ENCODE results near the gene ABCD2. TPM values are rescaled to one million over a fixed set of nuclear protein-coding genes. Genes with fewer than 3 reads are reported as not detected.
"Not testable (repeated sequence)": the region's sequence is repeated elsewhere in the genome, so short reads cannot be mapped to it uniquely, and the experiment has no call there.

ABCD2 gene
- total RNA-seq, 1 donor = under 0.01 TPM

DNA sequence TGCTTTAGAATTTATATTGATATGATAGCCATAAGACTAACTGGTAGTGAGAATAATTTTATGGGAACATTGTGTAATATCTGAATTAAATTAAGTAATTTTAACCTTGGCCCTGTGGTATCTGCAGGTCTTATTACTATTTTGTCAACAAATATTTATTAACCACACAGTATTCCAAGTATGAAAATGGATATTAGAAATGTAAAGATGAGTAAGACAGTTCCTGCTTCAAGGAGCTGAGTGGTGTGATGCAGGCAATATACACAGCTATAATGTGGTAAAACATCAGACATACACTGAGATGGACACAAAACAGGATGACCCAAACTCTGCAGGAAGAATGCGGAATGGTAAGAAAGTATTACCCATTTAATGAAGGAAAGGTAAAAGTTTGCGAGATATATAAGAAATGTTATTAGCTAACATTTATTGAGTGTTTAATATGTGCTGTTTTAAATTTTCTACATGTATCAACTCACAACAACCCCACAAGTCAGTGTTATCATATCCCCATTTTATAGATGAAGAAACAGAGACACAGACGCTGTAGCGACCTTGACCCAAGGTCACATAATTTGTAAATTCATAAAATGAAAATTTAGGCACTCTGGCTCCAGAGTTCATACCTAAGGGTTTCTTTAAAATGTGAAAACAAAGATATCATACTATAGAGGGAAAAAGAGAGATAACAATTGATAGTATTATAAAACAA, 12.7 kb downstream of the ABCD2 start:
- no peak for DNase-seq (ENCODE audit: low read depth)
- TF ChIP-seq, protein P1, sequence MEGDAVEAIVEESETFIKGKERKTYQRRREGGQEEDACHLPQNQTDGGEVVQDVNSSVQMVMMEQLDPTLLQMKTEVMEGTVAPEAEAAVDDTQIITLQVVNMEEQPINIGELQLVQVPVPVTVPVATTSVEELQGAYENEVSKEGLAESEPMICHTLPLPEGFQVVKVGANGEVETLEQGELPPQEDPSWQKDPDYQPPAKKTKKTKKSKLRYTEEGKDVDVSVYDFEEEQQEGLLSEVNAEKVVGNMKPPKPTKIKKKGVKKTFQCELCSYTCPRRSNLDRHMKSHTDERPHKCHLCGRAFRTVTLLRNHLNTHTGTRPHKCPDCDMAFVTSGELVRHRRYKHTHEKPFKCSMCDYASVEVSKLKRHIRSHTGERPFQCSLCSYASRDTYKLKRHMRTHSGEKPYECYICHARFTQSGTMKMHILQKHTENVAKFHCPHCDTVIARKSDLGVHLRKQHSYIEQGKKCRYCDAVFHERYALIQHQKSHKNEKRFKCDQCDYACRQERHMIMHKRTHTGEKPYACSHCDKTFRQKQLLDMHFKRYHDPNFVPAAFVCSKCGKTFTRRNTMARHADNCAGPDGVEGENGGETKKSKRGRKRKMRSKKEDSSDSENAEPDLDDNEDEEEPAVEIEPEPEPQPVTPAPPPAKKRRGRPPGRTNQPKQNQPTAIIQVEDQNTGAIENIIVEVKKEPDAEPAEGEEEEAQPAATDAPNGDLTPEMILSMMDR (IDR thresholded peaks at IDR 0.05; ENCODE audit: insufficient read depth, low read depth, low read length) = no peak
- no peak overlapping the region for H3K4me3 ChIP-seq (ENCODE audit: low read depth, low read length)

DNA sequence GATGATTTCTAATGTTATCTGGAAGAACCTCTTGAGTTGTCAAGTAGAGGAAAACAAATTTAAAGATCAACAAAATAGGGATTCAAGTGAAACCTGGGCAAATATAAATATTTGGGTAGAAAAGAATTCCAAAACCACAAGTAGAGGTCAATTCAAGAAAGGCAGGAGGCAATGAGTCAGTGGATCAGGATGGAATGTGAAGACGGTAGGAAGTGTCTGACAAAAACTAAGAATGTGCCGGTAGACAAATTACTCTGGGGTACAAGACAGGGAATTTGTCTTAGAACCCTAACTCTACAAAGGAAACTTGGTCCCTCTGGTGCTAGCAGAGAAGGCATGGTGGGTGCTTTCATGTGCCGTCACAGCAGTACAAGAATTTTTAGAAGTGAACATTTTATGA, 13.6 kb downstream of the ABCD2 start:
- peak; percentile 40 for DNase-seq (ENCODE audit: low read depth)
- TF ChIP-seq, protein P1 (IDR thresholded peaks at IDR 0.05; ENCODE audit: insufficient read depth, low read depth, low read length) = no peak

DNA sequence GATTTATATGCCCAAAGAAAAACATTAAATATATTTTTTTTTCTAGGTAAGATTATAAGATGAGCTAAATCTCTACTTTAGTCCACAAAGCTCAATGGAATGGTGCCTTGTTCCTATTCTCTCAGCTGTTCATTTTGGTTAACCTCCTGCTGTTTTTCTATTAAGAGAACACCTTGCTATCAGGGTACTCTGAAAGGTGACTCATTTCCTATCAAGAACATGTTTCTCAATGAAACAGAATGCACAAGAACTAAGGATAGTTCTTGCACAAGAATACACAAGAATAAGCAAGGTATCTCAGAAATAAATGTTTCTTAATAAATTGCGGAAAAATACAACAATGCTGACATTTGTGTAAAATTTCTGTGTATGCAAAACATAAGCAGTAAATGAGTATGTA, 14.1 kb downstream of the ABCD2 start:
- no peak overlapping the region for H3K4me3 ChIP-seq (ENCODE audit: low read depth, low read length)
- TF ChIP-seq, protein P1 (IDR thresholded peaks at IDR 0.05; ENCODE audit: insufficient read depth, low read depth, low read length) = no peak
- peak; percentile 23 for DNase-seq (ENCODE audit: low read depth)

More for the DNA sequence above, 13.6 kb downstream of the ABCD2 start:
- no peak overlapping the region for H3K4me3 ChIP-seq (ENCODE audit: low read depth, low read length)

DNA sequence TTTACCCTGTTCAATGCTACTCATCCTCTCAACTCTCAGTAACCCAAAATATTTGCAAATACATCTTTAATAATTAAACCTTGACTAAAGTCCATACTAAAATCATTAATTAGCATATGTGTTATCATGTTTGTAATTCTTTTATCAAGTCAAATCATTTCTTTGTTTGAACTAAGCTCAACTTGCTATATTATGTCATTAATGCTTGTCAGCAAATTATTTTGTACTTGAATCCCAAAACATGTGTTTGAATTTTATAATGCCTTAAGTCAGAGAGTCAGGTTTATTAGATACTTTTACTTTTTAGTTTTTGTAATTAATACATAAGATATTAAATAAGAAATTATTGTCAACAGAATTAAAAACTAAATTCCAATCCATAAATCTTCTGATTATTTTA, 16.5 kb downstream of the ABCD2 start:
- no peak overlapping the region for H3K4me3 ChIP-seq (ENCODE audit: low read depth, low read length)
- no peak for DNase-seq (ENCODE audit: low read depth)

DNA sequence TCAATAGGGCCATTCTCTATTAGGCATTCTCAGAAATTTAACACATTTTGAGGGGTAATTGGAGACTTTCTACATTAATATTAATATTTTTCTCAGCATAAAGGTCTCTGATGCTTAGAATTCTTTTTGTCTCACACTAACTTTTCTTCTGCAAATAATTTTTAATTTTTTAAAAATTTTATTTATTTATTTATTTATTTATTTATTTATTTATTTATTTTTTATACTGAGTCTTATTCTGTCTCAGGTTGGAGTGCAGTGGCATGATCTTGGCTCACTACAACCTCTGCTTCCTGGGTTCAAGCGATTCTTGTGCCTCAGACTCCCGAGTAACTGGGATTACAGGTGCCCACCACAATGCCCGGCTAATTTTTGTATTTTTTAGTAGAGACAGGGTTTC, 17.7 kb downstream of the ABCD2 start:
- not testable (repeated sequence) for H3K4me3 ChIP-seq (ENCODE audit: low read depth, low read length); DNase-seq (ENCODE audit: low read depth)

More for the DNA sequence above, 16.5 kb downstream of the ABCD2 start:
- TF ChIP-seq, protein P1 (IDR thresholded peaks at IDR 0.05; ENCODE audit: insufficient read depth, low read depth, low read length) = no peak

DNA sequence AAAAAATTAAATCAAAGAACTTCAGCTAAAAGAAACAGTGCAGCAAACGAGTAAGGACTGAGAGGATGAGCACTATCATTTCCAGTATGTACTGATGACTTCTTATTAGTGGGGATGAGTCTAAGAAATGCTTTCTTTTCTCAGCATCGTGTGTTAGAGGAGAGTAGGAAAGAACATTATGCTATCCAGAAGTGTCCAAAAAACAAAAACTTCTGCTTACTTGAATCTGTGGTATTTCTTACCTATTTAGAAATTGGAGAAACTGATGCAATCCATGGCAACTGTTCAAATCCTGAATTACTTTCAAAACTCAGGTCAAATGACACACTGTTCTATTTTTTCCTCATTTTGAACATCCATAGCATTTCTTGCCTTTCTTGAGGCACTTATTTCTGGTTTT, 23.7 kb downstream of the ABCD2 start:
- no peak overlapping the region for H3K4me3 ChIP-seq (ENCODE audit: low read depth, low read length)
- TF ChIP-seq, protein P1 (IDR thresholded peaks at IDR 0.05; ENCODE audit: insufficient read depth, low read depth, low read length) = no peak
- DNase-seq (ENCODE audit: low read depth) = peak; percentile 24

DNA sequence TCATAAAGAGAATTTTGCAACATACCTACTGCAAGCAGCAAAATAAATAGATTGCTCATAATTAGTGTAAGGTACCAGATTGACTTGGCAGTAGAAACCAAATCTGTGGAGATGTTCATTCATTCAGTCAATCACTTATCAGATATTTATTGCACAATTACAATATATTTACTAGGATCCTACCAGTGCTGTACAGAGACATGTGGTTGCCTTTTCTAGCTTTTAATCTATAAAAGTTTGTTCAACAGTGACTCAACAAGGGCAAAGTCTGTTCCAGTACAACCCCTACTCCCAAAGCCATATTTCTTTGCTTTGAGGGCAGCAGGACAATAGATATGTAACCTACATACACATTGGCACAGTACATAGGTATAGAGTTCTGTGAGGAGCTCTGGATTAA, 27.3 kb downstream of the ABCD2 start:
- DNase-seq (ENCODE audit: low read depth) = no peak

More for the DNA sequence above, 27.3 kb downstream of the ABCD2 start:
- TF ChIP-seq, protein P1 (IDR thresholded peaks at IDR 0.05; ENCODE audit: insufficient read depth, low read depth, low read length) = no peak
- no peak overlapping the region for H3K4me3 ChIP-seq (ENCODE audit: low read depth, low read length)
